Peyer's patch (tissue), 4 donors: Measurements from ENCODE around the gene ANKRD13A.

Source experiments
- CTCF ChIP-seq, 6 experiments: fragments of 450-650 bp in 4 of 6; fragments of 200-600 bp in 2 of 6; sonication (generic) in 1 of 6; IDR thresholded peaks; one replicate each; pipeline ENCODE4 v1.5.1; 2017 to 2019; ENCODE audit warnings: antibody characterized with exemption in 6 of 6, mild to moderate bottlenecking in 3 of 6, moderate library complexity in 1 of 6
- POLR2A ChIP-seq, 2 donors: fragments of 450-650 bp; IDR thresholded peaks; one replicate each; pipeline ENCODE4 v1.5.1; 2017; ENCODE audit warnings: antibody characterized with exemption in 2 of 2, mild to moderate bottlenecking in 2 of 2, moderate library complexity in 2 of 2

- TF ChIP-seq CTCF (IDR thresholded peaks at IDR 0.05) (no peak), POLR2A (IDR thresholded peaks at IDR 0.05) (no peak)
These were observed 30.1 kb downstream of the ANKRD13A start for GRCh38 chr12:110029290-110029815.
